Hippocampal formation (tissue), 2 donors: ENCODE measurements around the gene ARF4.
A peak's percentile ranks its signal among the peaks of the same experiment; 100 is the strongest.

ENCODE experiments used
- DNase-seq, 2 donors: peaks; one replicate each; lab custom pipeline; 2025; lab: John Stamatoyannopoulos, UW

ARF4 gene

GRCh38 chr3:57577801-57578200 lies 19.3 kb downstream of the ARF4 start:
- DNase-seq: no peak

- DNase-seq: peak in 1 of 2 donors; percentile 21
These were observed 21.0 kb downstream of the ARF4 start for GRCh38 chr3:57575966-57576626.

GRCh38 chr3:57572096-57572495 lies 25.0 kb downstream of the ARF4 start:
- no peak for DNase-seq

- DNase-seq: no peak
These were observed 26.3 kb downstream of the ARF4 start for GRCh38 chr3:57570878-57571277.

GRCh38 chr3:57569859-57570450 lies 27.2 kb downstream of the ARF4 start:
- DNase-seq: no peak

- DNase-seq: no peak
These were observed 37.6 kb downstream of the ARF4 start for GRCh38 chr3:57559526-57559925.

GRCh38 chr3:57557085-57557537 lies 40.0 kb downstream of the ARF4 start:
- no peak for DNase-seq

GRCh38 chr3:57556459-57557084 lies 40.6 kb downstream of the ARF4 start:
- DNase-seq: no peak

GRCh38 chr3:57555738-57556458 lies 41.2 kb downstream of the ARF4 start, which contains the start of gene PDE12:
Gene PDE12, plus strand, starts transcription at chr3:57556274. Its CDS starts 106 bp downstream, at chr3:57556380.
- peak; percentile 90 to 92 for DNase-seq

- no peak for DNase-seq
These were observed 41.8 kb downstream of the ARF4 start for GRCh38 chr3:57555306-57555705.

- DNase-seq: no peak
These were observed 50.5 kb downstream of the ARF4 start for GRCh38 chr3:57546616-57547015.

GRCh38 chr3:57545636-57546268 lies 51.4 kb downstream of the ARF4 start:
- DNase-seq: no peak

GRCh38 chr3:57544181-57545125 lies 52.7 kb downstream of the ARF4 start, which contains the start of gene DNAH12:
Gene DNAH12, minus strand, starts transcription at chr3:57544344. Its CDS starts 1,474 bp downstream, at chr3:57542870.
- DNase-seq: no peak

GRCh38 chr3:57538465-57538864 lies 58.7 kb downstream of the ARF4 start:
- DNase-seq: no peak

- no peak for DNase-seq
These were observed 67.0 kb downstream of the ARF4 start for GRCh38 chr3:57530071-57530608.
